ENCODE results near the gene NFIA. TPM values are rescaled to one million over a fixed set of nuclear protein-coding genes. Genes with fewer than 3 reads are reported as not detected.

Gene NFIA
- polyA plus RNA-seq, 1 donor (not counting 4 experiments of a cell fraction or from before 2014, with no cell fraction given): 14.7 TPM

GRCh38 chr1:61233121-61233660 is 150.8 kb downstream of the NFIA start:
- DNase-seq (ENCODE audit: low read depth, low spot score) (no peak), FAIRE-seq (no peak)
- Histone ChIP-seq H3K9me1 (ENCODE audit: control insufficient read depth, extremely low read depth, insufficient read depth, low read length) (no peaks in the 10 kb centered on the region), H3K27ac (ENCODE audit: control insufficient read depth, insufficient read depth, low read length) (no peak overlapping the region), H3K79me2 (ENCODE audit: control insufficient read depth, insufficient read depth, low read length) (no peaks in the 10 kb centered on the region), H3K36me3 (ENCODE audit: control insufficient read depth in 2 of 2, extremely low read depth in 1 of 2, insufficient read depth in 2 of 2, low read length in 2 of 2) (no peaks in the 10 kb centered on the region), H3K4me1 (ENCODE audit: control insufficient read depth, extremely low read depth, insufficient read depth, low read length) (peaks cover 5% of the 10 kb centered on the region), H3K9me3 (ENCODE audit: control insufficient read depth, low read depth, low read length) (no peaks in the 10 kb centered on the region), H2AFZ (ENCODE audit: control insufficient read depth, low read length) (no peak overlapping the region), H3K4me2 (ENCODE audit: control insufficient read depth, extremely low read depth, insufficient read depth, low read depth, low read length) (no peak overlapping the region), H3K9ac (ENCODE audit: control insufficient read depth, extremely low read depth, insufficient read depth, low read length) (no peak overlapping the region), H4K20me1 (ENCODE audit: control insufficient read depth, extremely low read depth, insufficient read depth, low read length) (no peaks in the 10 kb centered on the region), H3K27me3 (ENCODE audit: control insufficient read depth, extremely low read depth, insufficient read depth, low read length) (no peaks in the 10 kb centered on the region), H3K4me3 (ENCODE audit: control insufficient read depth in 2 of 3, extremely low read depth in 1 of 3, insufficient read depth in 2 of 3, low read depth in 1 of 3, low read length in 3 of 3) (no peak overlapping the region)
- TF ChIP-seq EZH2 (IDR thresholded peaks at IDR 0.05; ENCODE audit: low read length): no peak
- TF ChIP-seq CTCF (optimal IDR thresholded peaks at IDR 0.05 in 1 of 3, IDR thresholded peaks at IDR 0.05 in 1 of 3, conservative IDR thresholded peaks at IDR 0.05 in 1 of 3; ENCODE audit: extremely low read depth in 1 of 3, insufficient read depth in 2 of 3, low read length in 3 of 3): no peak
- dilution Hi-C loops (cut with MboI; ENCODE audit: extremely low pct_ligation_motif_present, low sequenced_read_pairs): no loop called here

- Histone ChIP-seq H3K9me3 (ENCODE audit: control insufficient read depth, low read depth, low read length) (no peaks in the 10 kb centered on the region), H3K4me3 (ENCODE audit: control insufficient read depth in 2 of 3, extremely low read depth in 1 of 3, insufficient read depth in 2 of 3, low read depth in 1 of 3, low read length in 3 of 3) (no peak overlapping the region), H2AFZ (ENCODE audit: control insufficient read depth, low read length) (no peak overlapping the region), H4K20me1 (ENCODE audit: control insufficient read depth, extremely low read depth, insufficient read depth, low read length) (no peaks in the 10 kb centered on the region), H3K27ac (ENCODE audit: control insufficient read depth, insufficient read depth, low read length) (no peak overlapping the region), H3K79me2 (ENCODE audit: control insufficient read depth, insufficient read depth, low read length) (no peaks in the 10 kb centered on the region), H3K27me3 (ENCODE audit: control insufficient read depth, extremely low read depth, insufficient read depth, low read length) (no peaks in the 10 kb centered on the region), H3K4me2 (ENCODE audit: control insufficient read depth, extremely low read depth, insufficient read depth, low read depth, low read length) (no peak overlapping the region), H3K9me1 (ENCODE audit: control insufficient read depth, extremely low read depth, insufficient read depth, low read length) (no peaks in the 10 kb centered on the region), H3K9ac (ENCODE audit: control insufficient read depth, extremely low read depth, insufficient read depth, low read length) (no peak overlapping the region), H3K4me1 (ENCODE audit: control insufficient read depth, extremely low read depth, insufficient read depth, low read length) (peaks cover 4% of the 10 kb centered on the region), H3K36me3 (ENCODE audit: control insufficient read depth in 2 of 2, extremely low read depth in 1 of 2, insufficient read depth in 2 of 2, low read length in 2 of 2) (no peaks in the 10 kb centered on the region)
- dilution Hi-C loops (cut with MboI; ENCODE audit: extremely low pct_ligation_motif_present, low sequenced_read_pairs): no loop called here
- TF ChIP-seq CTCF (optimal IDR thresholded peaks at IDR 0.05 in 1 of 3, IDR thresholded peaks at IDR 0.05 in 1 of 3, conservative IDR thresholded peaks at IDR 0.05 in 1 of 3; ENCODE audit: extremely low read depth in 1 of 3, insufficient read depth in 2 of 3, low read length in 3 of 3): no peak
- no peak for TF ChIP-seq EZH2 (IDR thresholded peaks at IDR 0.05; ENCODE audit: low read length)
- DNase-seq (ENCODE audit: low read depth, low spot score) (no peak), FAIRE-seq (no peak)
Measured at GRCh38 chr1:61234587-61234919, 152.2 kb downstream of the NFIA start.
